Parathyroid adenoma (tissue), 2 donors: Measurements from ENCODE around the gene NPC1L1.

Experiments used
- H2AFZ ChIP-seq: fragments of 300-600 bp; sonication (generic); one replicate; pipeline ENCODE4 v1.7.0; 2017; ENCODE audit warnings: antibody characterized with exemption, mild to moderate bottlenecking
- H3K27ac ChIP-seq: fragments of 300-600 bp; sonication (generic); one replicate; pipeline ENCODE4 v1.7.0; 2017
- H3K27me3 ChIP-seq: fragments of 300-600 bp; sonication (generic); one replicate; pipeline ENCODE4 v1.7.0; 2017; ENCODE audit warnings: low read length; ENCODE audit not compliant: control insufficient read depth, insufficient read depth
- H3K36me3 ChIP-seq: fragments of 300-600 bp; sonication (generic); one replicate; pipeline ENCODE4 v1.7.0; 2017; ENCODE audit warnings: low read length; ENCODE audit not compliant: control insufficient read depth, insufficient read depth
- H3K4me1 ChIP-seq: fragments of 300-600 bp; sonication (generic); one replicate; pipeline ENCODE4 v1.7.0; 2017; ENCODE audit warnings: control low read depth
- H3K4me2 ChIP-seq: fragments of 300-600 bp; sonication (generic); one replicate; pipeline ENCODE4 v1.7.0; 2017; ENCODE audit warnings: low read length
- H3K4me3 ChIP-seq: fragments of 300-600 bp; sonication (generic); one replicate; pipeline ENCODE4 v1.7.0; 2017; ENCODE audit warnings: low read depth, low read length
- H3K79me2 ChIP-seq: fragments of 300-600 bp; sonication (generic); one replicate; pipeline ENCODE4 v1.7.0; 2017; ENCODE audit warnings: control low read depth
- H3K9ac ChIP-seq: fragments of 300-600 bp; sonication (generic); one replicate; pipeline ENCODE4 v1.7.0; 2017; ENCODE audit warnings: mild to moderate bottlenecking
- H3K9me3 ChIP-seq: fragments of 300-600 bp; sonication (generic); one replicate; pipeline ENCODE4 v1.7.0; 2017; ENCODE audit warnings: low read length; ENCODE audit not compliant: control insufficient read depth
- TF ChIP-seq, protein P1 (sequence below): fragments of 300-600 bp; sonication (generic); IDR thresholded peaks from one replicate; pipeline ENCODE4 v1.7.0; 2017; ENCODE audit warnings: antibody characterized with exemption, mild to moderate bottlenecking
- donor health status: primary hyperparathyroidism.

NPC1L1 gene

DNA sequence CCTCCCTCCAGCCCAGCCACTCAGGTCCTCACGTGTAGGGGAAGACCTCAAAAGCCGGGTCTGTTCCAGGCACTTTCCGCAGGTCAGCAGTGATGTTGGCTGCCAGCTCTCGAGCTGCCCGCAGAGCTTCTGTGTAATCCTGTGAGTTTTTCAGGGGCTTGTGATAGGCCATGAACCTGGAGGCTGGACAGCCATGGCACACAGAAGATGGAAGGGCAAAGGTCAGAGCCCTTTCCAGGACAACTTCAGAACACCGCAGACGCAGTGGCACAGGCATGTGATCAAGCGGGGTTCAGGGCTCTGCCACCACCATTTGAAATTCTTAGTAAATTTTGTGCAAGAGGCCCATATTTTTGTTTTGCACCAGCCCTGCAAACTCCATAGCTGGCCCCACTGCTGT lies 24.0 kb downstream of the NPC1L1 start:
- Histone ChIP-seq H3K4me3 (no peak overlapping the region), H3K9ac (no peak overlapping the region), H3K27ac (no peak overlapping the region), H3K4me2 (no peak overlapping the region), H3K27me3 (no peaks in the 10 kb centered on the region), H3K79me2 (no peaks in the 10 kb centered on the region), H3K4me1 (no peaks in the 10 kb centered on the region), H2AFZ (no peak overlapping the region), H3K36me3 (no peaks in the 10 kb centered on the region), H3K9me3 (no peaks in the 10 kb centered on the region)
- TF ChIP-seq, protein P1, sequence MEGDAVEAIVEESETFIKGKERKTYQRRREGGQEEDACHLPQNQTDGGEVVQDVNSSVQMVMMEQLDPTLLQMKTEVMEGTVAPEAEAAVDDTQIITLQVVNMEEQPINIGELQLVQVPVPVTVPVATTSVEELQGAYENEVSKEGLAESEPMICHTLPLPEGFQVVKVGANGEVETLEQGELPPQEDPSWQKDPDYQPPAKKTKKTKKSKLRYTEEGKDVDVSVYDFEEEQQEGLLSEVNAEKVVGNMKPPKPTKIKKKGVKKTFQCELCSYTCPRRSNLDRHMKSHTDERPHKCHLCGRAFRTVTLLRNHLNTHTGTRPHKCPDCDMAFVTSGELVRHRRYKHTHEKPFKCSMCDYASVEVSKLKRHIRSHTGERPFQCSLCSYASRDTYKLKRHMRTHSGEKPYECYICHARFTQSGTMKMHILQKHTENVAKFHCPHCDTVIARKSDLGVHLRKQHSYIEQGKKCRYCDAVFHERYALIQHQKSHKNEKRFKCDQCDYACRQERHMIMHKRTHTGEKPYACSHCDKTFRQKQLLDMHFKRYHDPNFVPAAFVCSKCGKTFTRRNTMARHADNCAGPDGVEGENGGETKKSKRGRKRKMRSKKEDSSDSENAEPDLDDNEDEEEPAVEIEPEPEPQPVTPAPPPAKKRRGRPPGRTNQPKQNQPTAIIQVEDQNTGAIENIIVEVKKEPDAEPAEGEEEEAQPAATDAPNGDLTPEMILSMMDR, result no peak

DNA sequence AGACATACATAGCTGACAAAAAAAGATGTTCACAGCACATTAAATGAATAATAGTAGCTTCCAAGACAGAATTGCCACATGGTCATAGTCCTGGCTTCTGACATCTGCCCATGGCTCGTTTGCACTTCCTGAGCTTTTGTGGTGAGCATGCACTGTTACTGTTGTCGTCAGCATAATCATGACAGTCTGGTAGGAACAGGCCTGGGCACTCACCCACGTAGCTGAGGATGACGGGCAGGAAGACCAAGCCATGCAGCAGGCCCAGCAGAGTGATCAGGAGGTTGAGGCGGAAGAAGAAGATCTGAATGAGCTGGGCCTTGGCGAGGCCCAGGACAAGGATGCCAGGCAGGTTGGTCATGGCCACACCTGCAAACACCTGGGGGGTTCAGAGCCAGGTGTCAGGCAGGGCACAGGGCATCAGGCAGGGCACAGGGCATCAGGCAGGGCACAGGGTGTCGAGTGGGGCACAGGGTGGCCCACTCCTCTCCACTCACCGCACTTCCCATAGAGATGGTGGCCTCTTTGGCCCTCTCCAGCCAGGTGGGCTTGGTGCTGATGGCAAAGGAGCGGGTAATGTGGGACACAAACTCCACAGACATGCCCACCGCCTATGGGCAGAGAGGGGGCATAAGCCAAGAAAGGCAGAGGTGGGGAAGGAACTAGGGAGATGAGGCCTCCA lies 25.4 kb downstream of the NPC1L1 start:
- H3K27me3 ChIP-seq, result no peaks in the 10 kb centered on the region
- H3K4me3 ChIP-seq, result no peak overlapping the region
- no peaks in the 10 kb centered on the region for H3K79me2 ChIP-seq
- no peaks in the 10 kb centered on the region for H3K4me1 ChIP-seq
- H3K36me3 ChIP-seq, result no peaks in the 10 kb centered on the region
- H3K27ac ChIP-seq, result no peak overlapping the region
- H3K9me3 ChIP-seq, result no peaks in the 10 kb centered on the region
- no peak overlapping the region for H3K9ac ChIP-seq
- TF ChIP-seq, protein P1, result no peak
- no peak overlapping the region for H3K4me2 ChIP-seq
- H2AFZ ChIP-seq, result no peak overlapping the region

DNA sequence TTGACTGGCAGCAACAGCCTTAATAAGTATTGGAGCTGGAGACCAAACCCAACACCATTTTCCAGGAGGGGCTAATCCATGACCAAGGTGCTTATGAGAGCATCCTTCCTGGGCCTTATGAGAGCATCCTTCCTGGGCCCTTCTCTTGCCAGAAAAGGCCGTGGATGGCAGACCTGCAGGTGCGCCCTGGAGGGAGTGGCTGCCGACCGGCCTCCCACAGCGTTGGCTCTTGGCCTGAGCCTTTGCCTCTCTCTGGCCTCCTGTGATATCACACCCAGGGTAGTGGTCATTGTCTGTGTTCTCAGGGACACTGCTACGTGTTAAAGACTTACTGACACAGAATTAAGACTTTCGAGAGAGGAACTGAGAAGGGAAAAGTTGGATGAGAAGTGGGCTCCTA lies 28.4 kb downstream of the NPC1L1 start:
- H3K4me3 ChIP-seq, result no peak overlapping the region
- no peaks in the 10 kb centered on the region for H3K9me3 ChIP-seq
- no peaks in the 10 kb centered on the region for H3K36me3 ChIP-seq
- TF ChIP-seq, protein P1, result no peak
- H3K27ac ChIP-seq, result no peak overlapping the region
- H2AFZ ChIP-seq, result no peak overlapping the region
- no peaks in the 10 kb centered on the region for H3K27me3 ChIP-seq
- H3K4me2 ChIP-seq, result no peak overlapping the region
- no peak overlapping the region for H3K9ac ChIP-seq
- H3K79me2 ChIP-seq, result no peaks in the 10 kb centered on the region
- no peaks in the 10 kb centered on the region for H3K4me1 ChIP-seq

DNA sequence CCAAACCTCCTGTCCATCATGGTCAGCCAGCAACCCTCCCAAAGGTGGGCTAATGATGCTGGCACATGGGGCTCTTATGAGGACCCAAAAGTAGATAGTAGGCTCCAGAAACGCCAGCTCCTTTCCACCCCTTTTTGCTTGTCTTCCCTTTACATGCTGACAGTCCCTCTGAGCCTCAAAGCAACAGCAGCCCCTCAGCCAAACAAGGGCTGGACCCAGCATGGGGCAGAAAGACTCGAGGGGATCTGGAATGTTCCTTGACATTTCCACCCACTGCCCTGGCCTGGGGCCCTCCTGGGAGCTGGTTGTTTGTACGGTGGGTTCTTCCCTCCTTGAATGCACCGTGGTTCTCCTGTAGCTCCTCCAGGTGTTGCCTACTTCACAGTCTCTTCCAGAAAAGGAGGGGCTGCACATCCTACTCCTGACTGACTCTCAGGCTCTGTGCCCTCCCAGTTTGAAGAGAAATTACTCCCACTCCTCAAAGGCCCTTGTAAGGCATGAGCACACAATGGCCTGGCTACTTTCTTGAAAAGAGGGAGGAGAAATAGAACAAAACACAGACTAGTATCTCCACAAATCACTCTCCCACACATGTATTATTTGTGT lies 29.2 kb downstream of the NPC1L1 start:
- Histone ChIP-seq H3K4me1 (no peaks in the 10 kb centered on the region), H3K79me2 (no peaks in the 10 kb centered on the region), H3K9me3 (no peaks in the 10 kb centered on the region), H3K36me3 (no peaks in the 10 kb centered on the region), H3K27me3 (no peaks in the 10 kb centered on the region), H2AFZ (no peak overlapping the region), H3K27ac (no peak overlapping the region), H3K9ac (no peak overlapping the region), H3K4me3 (no peak overlapping the region), H3K4me2 (no peak overlapping the region)
- TF ChIP-seq, protein P1, result no peak

DNA sequence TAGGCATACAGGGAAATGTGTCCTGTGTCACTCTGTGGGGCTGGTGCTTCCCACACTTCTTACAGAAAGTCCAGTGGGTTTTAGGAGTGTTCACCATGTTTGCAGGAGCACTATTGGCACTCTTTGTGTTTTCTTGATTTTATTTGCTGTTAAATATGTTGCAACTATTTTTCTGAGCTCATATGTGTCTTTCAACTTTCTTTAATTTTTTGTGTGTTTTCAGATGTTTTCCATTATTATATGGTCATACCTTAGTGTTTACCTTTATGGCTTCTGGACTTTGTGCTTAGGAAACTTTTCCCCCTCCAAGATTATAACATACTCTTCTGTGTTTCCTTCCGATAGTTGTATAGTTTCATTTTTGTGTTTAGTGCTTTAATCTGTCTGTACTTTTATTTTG lies 29.9 kb downstream of the NPC1L1 start:
- Histone ChIP-seq H3K9me3 (no peaks in the 10 kb centered on the region), H3K36me3 (no peaks in the 10 kb centered on the region), H3K27me3 (no peaks in the 10 kb centered on the region), H3K79me2 (no peaks in the 10 kb centered on the region), H3K4me1 (no peaks in the 10 kb centered on the region), H2AFZ (no peak overlapping the region), H3K9ac (no peak overlapping the region), H3K27ac (no peak overlapping the region), H3K4me3 (no peak overlapping the region), H3K4me2 (no peak overlapping the region)
- TF ChIP-seq, protein P1, result no peak
